H1 (cell line): ENCODE measurements around the gene LAYN. TPM values are rescaled to one million over a fixed set of nuclear protein-coding genes. Genes with fewer than 3 reads are reported as not detected.

ENCODE experiments used
- CTCF ChIA-PET: fragments of 300-600 bp; sonication (Branson Sonifier 250); formaldehyde crosslinking; loops from one replicate; lab custom pipeline; 2021; ENCODE audit not compliant: partially characterized antibody; lab: Charles Lee
- POLR2A ChIA-PET: fragments of 300-600 bp; sonication (Branson Sonifier 250); formaldehyde crosslinking; loops from one replicate; lab custom pipeline; 2021; ENCODE audit warnings: inconsistent platforms; ENCODE audit not compliant: partially characterized antibody; lab: Charles Lee
- DNase-seq, 2 experiments: peaks; one replicate each; pipeline versions ENCODE4 v3.0.0 to v3.0.0-alpha.2; 2010 to 2022; ENCODE audit warnings: low spot score in 2 of 2, low read depth in 1 of 2, mixed read lengths in 1 of 2
- FAIRE-seq: peaks from 2 replicates; lab custom pipeline; 2011; peaks lifted over from hg19 to GRCh38; lab: Jason Lieb, UNC
- H2AFZ ChIP-seq: 2 replicates; pipeline ENCODE4 v1.8.1; 2012; ENCODE audit warnings: low read length, inconsistent platforms
- H2AK5ac ChIP-seq: 2 replicates; pipeline ENCODE4 v1.6.1; 2013; ENCODE audit warnings: low read depth, low read length
- H2BK120ac ChIP-seq: replicated peaks from 2 replicates; pipeline ENCODE3; 2013; ENCODE audit warnings: low read depth, low read length, inconsistent platforms
- H2BK12ac ChIP-seq: 2 replicates; pipeline ENCODE4 v1.6.1; 2013; ENCODE audit warnings: low read depth, low read length
- H2BK15ac ChIP-seq: 2 replicates; pipeline ENCODE4 v1.6.1; 2013; ENCODE audit warnings: low read length
- H2BK20ac ChIP-seq: 2 replicates; pipeline ENCODE4 v1.6.1; 2013; ENCODE audit warnings: low read length
- H2BK5ac ChIP-seq: 2 replicates; pipeline ENCODE4 v1.6.1; 2013; ENCODE audit warnings: low read depth, low read length
- H3K14ac ChIP-seq: 2 replicates; pipeline ENCODE4 v1.6.1; 2013; ENCODE audit warnings: inconsistent platforms; ENCODE audit not compliant: insufficient read length
- H3K18ac ChIP-seq: 2 replicates; pipeline ENCODE4 v1.6.1; 2013; ENCODE audit warnings: low read length; ENCODE audit errors: extremely low read depth
- H3K23ac ChIP-seq: 2 replicates; pipeline ENCODE4 v1.6.1; 2013; ENCODE audit warnings: inconsistent platforms; ENCODE audit not compliant: insufficient read length
- H3K23me2 ChIP-seq: 2 replicates; pipeline ENCODE4 v1.6.1; 2013; ENCODE audit warnings: low read depth, low read length
- H3K27ac ChIP-seq: 2 replicates; pipeline ENCODE4 v1.6.1; 2011; ENCODE audit warnings: low read depth, low read length, inconsistent platforms
- H3K27me3 ChIP-seq, 4 experiments: replicated peaks in 1 of 4; 1 replicate in 1 of 4; 2 replicates in 3 of 4; pipeline versions ENCODE4 v1.6.1 to v1.8.1; 2011 to 2013; ENCODE audit warnings: low read length in 3 of 4, mild to moderate bottlenecking in 3 of 4, inconsistent platforms in 2 of 4, mixed read lengths in 2 of 4, moderate library complexity in 1 of 4; ENCODE audit not compliant: control insufficient read depth in 3 of 4, insufficient read depth in 3 of 4; ENCODE audit errors: extremely low read depth in 1 of 4
- H3K36me3 ChIP-seq, 4 experiments: 2 replicates each; pipeline versions ENCODE4 v1.6.1 to v1.8.1; 2011 to 2013; ENCODE audit warnings: mild to moderate bottlenecking in 4 of 4, low read length in 3 of 4, moderate library complexity in 2 of 4, control low read depth in 1 of 4, inconsistent platforms in 1 of 4; ENCODE audit not compliant: insufficient read depth in 4 of 4, control insufficient read depth in 2 of 4
- H3K4ac ChIP-seq: replicated peaks from 2 replicates; pipeline ENCODE3; 2013; ENCODE audit warnings: low read length, low read depth, mixed read lengths, inconsistent platforms; ENCODE audit not compliant: insufficient read length
- H3K4me1 ChIP-seq, 4 experiments: replicated peaks in 1 of 4; 1 replicate in 1 of 4; 2 replicates in 3 of 4; pipeline versions ENCODE4 v1.6.1 to v1.8.1; 2011 to 2013; ENCODE audit warnings: low read length in 3 of 4, inconsistent platforms in 2 of 4, mixed read lengths in 1 of 4; ENCODE audit not compliant: insufficient read depth in 4 of 4, control insufficient read depth in 3 of 4
- H3K4me2 ChIP-seq, 2 experiments: 2 replicates each; pipeline versions ENCODE4 v1.6.1 to v1.8.1; 2011 to 2013; ENCODE audit warnings: low read depth in 2 of 2, low read length in 2 of 2, control low read depth in 1 of 2, inconsistent platforms in 1 of 2, mild to moderate bottlenecking in 1 of 2; ENCODE audit not compliant: insufficient read depth in 1 of 2
- H3K4me3 ChIP-seq, 4 experiments: fragments of 200-600, 300-600 bp in 1 of 4; sonication (generic), shearing (Covaris generic), sonication (Bioruptor Twin) in 1 of 4; 2 replicates each; pipeline versions ENCODE4 v1.5.1 to v1.8.1; 2011 to 2016; ENCODE audit warnings: low read length in 4 of 4, low read depth in 3 of 4, control low read depth in 2 of 4, inconsistent platforms in 2 of 4, mild to moderate bottlenecking in 2 of 4, mixed read lengths in 1 of 4, moderate library complexity in 1 of 4; ENCODE audit not compliant: insufficient read depth in 2 of 4; ENCODE audit errors: extremely low read depth in 1 of 4
- H3K56ac ChIP-seq: replicated peaks from 2 replicates; pipeline ENCODE3; 2013; ENCODE audit warnings: low read depth, mild to moderate bottlenecking, mixed read lengths, low read length, inconsistent platforms; ENCODE audit not compliant: insufficient read length
- H3K79me1 ChIP-seq: 2 replicates; pipeline ENCODE4 v1.6.1; 2013; ENCODE audit warnings: low read depth, low read length, control low read depth
- H3K79me2 ChIP-seq, 2 experiments: 2 replicates each; pipeline versions ENCODE4 v1.6.1 to v1.8.1; 2012 to 2013; ENCODE audit warnings: low read length in 2 of 2, mild to moderate bottlenecking in 2 of 2, inconsistent platforms in 1 of 2; ENCODE audit not compliant: insufficient read depth in 2 of 2, control insufficient read depth in 1 of 2
- H3K9ac ChIP-seq, 4 experiments: replicated peaks in 1 of 4; 1 replicate in 1 of 4; 2 replicates in 3 of 4; pipeline versions ENCODE4 v1.6.1 to v1.8.1; 2011 to 2013; ENCODE audit warnings: low read depth in 3 of 4, low read length in 3 of 4, control low read depth in 2 of 4, mild to moderate bottlenecking in 2 of 4, moderate library complexity in 2 of 4, inconsistent platforms in 1 of 4; ENCODE audit errors: extremely low read depth in 1 of 4
- H3K9me3 ChIP-seq, 2 experiments: 2 replicates each; pipeline versions ENCODE4 v1.6.1 to v1.8.1; 2012 to 2013; ENCODE audit warnings: mild to moderate bottlenecking in 2 of 2, moderate library complexity in 2 of 2, control low read depth in 1 of 2, inconsistent platforms in 1 of 2, low read depth in 1 of 2, low read length in 1 of 2, mixed read lengths in 1 of 2; ENCODE audit not compliant: insufficient read depth in 2 of 2
- H4K20me1 ChIP-seq, 2 experiments: replicated peaks in 1 of 2; 2 replicates each; pipeline versions ENCODE3 to v1.8.1; 2011 to 2013; ENCODE audit warnings: inconsistent platforms in 2 of 2, low read length in 2 of 2, mild to moderate bottlenecking in 1 of 2; ENCODE audit not compliant: insufficient read depth in 2 of 2, control insufficient read depth in 1 of 2
- H4K5ac ChIP-seq: 2 replicates; pipeline ENCODE4 v1.6.1; 2013; ENCODE audit warnings: low read length, low read depth, mixed read lengths, inconsistent platforms; ENCODE audit not compliant: insufficient read length
- H4K8ac ChIP-seq: 2 replicates; pipeline ENCODE4 v1.8.0; 2013; ENCODE audit warnings: mild to moderate bottlenecking, moderate library complexity, low read length, inconsistent platforms; ENCODE audit not compliant: insufficient read depth; ENCODE audit errors: extremely low read depth
- H4K91ac ChIP-seq: replicated peaks from 2 replicates; pipeline ENCODE3; 2013; ENCODE audit warnings: low read length, mixed read lengths, inconsistent platforms; ENCODE audit not compliant: insufficient read length
- ASH2L ChIP-seq: fragments of 200-600, 300-600 bp; sonication (generic); IDR thresholded peaks from one replicate; pipeline ENCODE4 v1.7.1; 2017; ENCODE audit warnings: low read length
- BCL11A ChIP-seq, 2 experiments: IDR thresholded peaks; one replicate each; pipeline ENCODE4 v1.6.1; 2011; ENCODE audit warnings: low read depth in 2 of 2, low read length in 2 of 2, mild to moderate bottlenecking in 2 of 2
- FOSL1 ChIP-seq: IDR thresholded peaks from 2 replicates; pipeline ENCODE4 v1.6.1; 2011; ENCODE audit warnings: mild to moderate bottlenecking, low read depth, low read length, moderate library complexity; ENCODE audit not compliant: insufficient read depth
- HDAC6 ChIP-seq: IDR thresholded peaks from one replicate; pipeline ENCODE4 v1.7.1; 2012; ENCODE audit warnings: low read depth, mild to moderate bottlenecking, inconsistent platforms, low read length, moderate library complexity
- KDM5A ChIP-seq: fragments of 200-600 bp; IDR thresholded peaks from 2 replicates; pipeline ENCODE4 v1.7.1; 2012; ENCODE audit warnings: mild to moderate bottlenecking, low read length, inconsistent platforms, mixed read lengths
- POLR2A ChIP-seq, 2 experiments: IDR thresholded peaks; 1 replicate in 1 of 2; 2 replicates in 1 of 2; pipeline ENCODE4 v1.6.1; 2011; ENCODE audit warnings: low read depth in 2 of 2, low read length in 2 of 2, mild to moderate bottlenecking in 2 of 2; ENCODE audit errors: control extremely low read depth in 1 of 2
- RBBP5 ChIP-seq: IDR thresholded peaks from 2 replicates; pipeline ENCODE4 v1.7.1; 2012; ENCODE audit warnings: low read depth, mild to moderate bottlenecking, inconsistent platforms, low read length, moderate library complexity, borderline replicate concordance
- RFX5 ChIP-seq: IDR thresholded peaks from 2 replicates; pipeline ENCODE4 v1.6.1; 2011; ENCODE audit warnings: low read depth, low read length, improper control_type of control experiment, borderline replicate concordance
- SIN3A ChIP-seq, 2 experiments: IDR thresholded peaks in 1 of 2; conservative IDR thresholded peaks in 1 of 2; 2 replicates each; pipeline ENCODE4 v1.6.1; 2011 to 2012; ENCODE audit warnings: low read length in 2 of 2, improper control_type of control experiment in 1 of 2, low read depth in 1 of 2, mild to moderate bottlenecking in 1 of 2
- SIRT6 ChIP-seq: IDR thresholded peaks from one replicate; pipeline ENCODE4 v1.7.1; 2012; ENCODE audit warnings: low read length, inconsistent platforms
- SP2 ChIP-seq: IDR thresholded peaks from 2 replicates; pipeline ENCODE4 v1.6.1; 2012; ENCODE audit warnings: mild to moderate bottlenecking, low read length, inconsistent platforms
- TEAD4 ChIP-seq: IDR thresholded peaks from 2 replicates; pipeline ENCODE4 v1.6.1; 2012; ENCODE audit warnings: low read depth, low read length, inconsistent platforms, mixed read lengths
- YY1 ChIP-seq: IDR thresholded peaks from 2 replicates; pipeline ENCODE4 v1.6.1; 2011; ENCODE audit warnings: low read depth, mild to moderate bottlenecking, low read length
- WGBS, 2 experiments: shearing (Covaris generic) in 1 of 2; methylation state at CpG; one replicate each; pipeline versions ENCODE4 v1.1.6 to v1.1.7; 2013 to 2015; ENCODE audit warnings: low lambda C conversion rate in 2 of 2, mixed read lengths in 2 of 2, inconsistent platforms in 1 of 2, low coverage in 1 of 2, missing lambda C conversion rate in 1 of 2; ENCODE audit not compliant: insufficient replicate concordance in 2 of 2, insufficient coverage in 1 of 2, insufficient read length in 1 of 2; ENCODE audit errors: extremely low coverage in 1 of 2, missing lambda C conversion rate in 1 of 2; 5-methylcytosine and 5-hydroxymethylcytosine counted together
- polyA plus RNA-seq, 7 experiments: library from polyadenylated mRNA; depleted of rRNA in 3 of 7; stranded (reverse) in 5 of 7; unstranded in 2 of 7; fragments of >200 nt in 5 of 7; fragments of 200-250 nt in 2 of 7; gene quantifications; 1 replicate in 5 of 7; 2 replicates in 1 of 7; 4 replicates in 1 of 7; pipeline versions ENCODE4 v1.2.1 to v1.2.3, GENCODE V29; 2011 to 2013; ENCODE audit warnings: missing spikeins in 2 of 7, mixed read lengths in 2 of 7
- total RNA-seq: library from RNA; stranded (reverse); fragmentation: NEBNext Ultra II Directional; extraction: Animal tissue kit (Norgen Biotek cat#: 25700); gene quantifications from 2 replicates; pipeline ENCODE4 v1.2.1, GENCODE V29; 2021

The LAYN gene
- total and polyA plus RNA-seq, 2 of the 8 experiments (the other 6 are each of a cell fraction or from before 2014, with no cell fraction given): 4.2 to 9.3 TPM

GRCh38 chr11:111515591-111515990 lies 24.9 kb upstream of the LAYN start:
- 80% methylated on average over 2 of the region's 2 CpGs; no CpG with 5 or more reads in 1 of the 2 experiments for WGBS, 2 experiments
- H2AK5ac ChIP-seq: no peak overlapping the region
- no peak overlapping the region for H4K91ac ChIP-seq
- H2BK120ac ChIP-seq: no peak overlapping the region
- no peaks in the 10 kb centered on the region for H4K20me1 ChIP-seq
- H3K79me2 ChIP-seq: no peaks in the 10 kb centered on the region
- H3K56ac ChIP-seq: no peak overlapping the region
- no peak overlapping the region for H4K5ac ChIP-seq
- H2AFZ ChIP-seq: no peak overlapping the region
- no peak overlapping the region for H2BK12ac ChIP-seq
- no peaks in the 10 kb centered on the region for H3K9me3 ChIP-seq
- H3K18ac ChIP-seq: no peak overlapping the region
- H3K23ac ChIP-seq: no peak overlapping the region
- H3K23me2 ChIP-seq: peaks cover 9% of the 10 kb centered on the region; the same call in 1 of the 2 replicates
- no peak overlapping the region; a peak in 1 of 4 replicates for H3K4me2 ChIP-seq
- DNase-seq (no peak), FAIRE-seq (no peak)
- H3K79me1 ChIP-seq: no peaks in the 10 kb centered on the region
- H3K27ac ChIP-seq: no peak overlapping the region
- no peak overlapping the region for H2BK5ac ChIP-seq
- peaks cover 11 to 38% (median 26%) of the 10 kb centered on the region in 4 experiments for H3K27me3 ChIP-seq
- no peaks in the 10 kb centered on the region for H3K36me3 ChIP-seq
- peaks cover 0 to 10% (median 6%) of the 10 kb centered on the region in 4 experiments; a peak in 5 of 7 replicates for H3K4me1 ChIP-seq
- TF ChIP-seq SP2: no peak
- no peak for TF ChIP-seq KDM5A
- no peak for TF ChIP-seq ASH2L
- no peak for TF ChIP-seq TEAD4
- no peak for TF ChIP-seq RFX5
- no peak for TF ChIP-seq SIRT6
- TF ChIP-seq YY1: no peak
- no peak for TF ChIP-seq HDAC6
- no peak for TF ChIP-seq POLR2A (IDR thresholded peaks at IDR 0.05; ENCODE audit: control extremely low read depth in 1 of 2, low read depth in 2 of 2, low read length in 2 of 2)
- TF ChIP-seq SIN3A (conservative IDR thresholded peaks at IDR 0.05 in 1 of 2, IDR thresholded peaks at IDR 0.05 in 1 of 2; ENCODE audit: low read depth in 1 of 2, low read length in 2 of 2): no peak
- no peak for TF ChIP-seq BCL11A (IDR thresholded peaks at IDR 0.05; ENCODE audit: low read depth in 2 of 2, low read length in 2 of 2)
- no peak for TF ChIP-seq RBBP5
- no peak for TF ChIP-seq FOSL1
- no peak overlapping the region for H3K4ac ChIP-seq
- no peak overlapping the region for H3K9ac ChIP-seq
- no peak overlapping the region for H4K8ac ChIP-seq
- no peak overlapping the region for H3K14ac ChIP-seq
- POLR2A ChIA-PET: no interaction called here
- CTCF ChIA-PET: no interaction called here
- H2BK15ac ChIP-seq: no peak overlapping the region
- H2BK20ac ChIP-seq: no peak overlapping the region
- no peak overlapping the region for H3K4me3 ChIP-seq
